Measurements from ENCODE around the gene TWNK. TPM values are rescaled to one million over a fixed set of nuclear protein-coding genes. Genes with fewer than 3 reads are reported as not detected.
A peak's percentile ranks its signal among the peaks of the same experiment; 100 is the strongest.

TWNK gene
- total RNA-seq, 1 donor from 2014 or later = 5.4 TPM

DNA sequence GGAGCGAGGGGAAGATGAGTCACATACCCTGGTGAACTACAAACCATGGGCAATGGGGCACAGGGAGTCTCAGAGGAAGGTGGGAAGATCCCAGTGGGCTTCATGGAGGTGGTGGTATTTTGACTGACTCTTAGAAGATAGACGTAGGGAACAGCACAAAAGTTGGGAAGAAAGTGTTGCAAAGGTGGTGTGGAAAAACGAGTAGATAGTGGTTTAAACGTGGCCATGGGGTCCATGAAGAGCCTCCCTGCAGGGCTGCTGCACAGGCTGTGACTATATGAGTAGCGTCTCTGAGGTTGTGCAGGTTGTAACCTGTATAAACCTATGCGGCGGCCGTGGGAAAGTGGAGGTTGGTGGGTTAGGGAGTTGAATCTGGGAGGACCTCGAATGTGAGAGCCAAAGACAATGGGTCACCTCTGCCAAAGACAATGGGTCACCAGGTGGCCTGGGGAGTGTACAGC is 26.1 kb downstream of the TWNK start:
- no peak for DNase-seq (ENCODE audit: low spot score)
- Mint-ChIP-seq H3K27me3 (ENCODE audit: low read depth) (peaks cover 5% of the 10 kb centered on the region), H3K4me3 (ENCODE audit: unreplicated experiment) (no peak overlapping the region), H3K27ac (ENCODE audit: unreplicated experiment) (peak overlapping the region; percentile 92), H3K9me3 (ENCODE audit: low read depth) (no peaks in the 10 kb centered on the region), H3K36me3 (ENCODE audit: low read depth) (no peaks in the 10 kb centered on the region), H3K4me1 (ENCODE audit: low read depth) (peaks cover 32% of the 10 kb centered on the region)
- no peak for TF ChIP-seq CTCF (IDR thresholded peaks at IDR 0.05)

DNA sequence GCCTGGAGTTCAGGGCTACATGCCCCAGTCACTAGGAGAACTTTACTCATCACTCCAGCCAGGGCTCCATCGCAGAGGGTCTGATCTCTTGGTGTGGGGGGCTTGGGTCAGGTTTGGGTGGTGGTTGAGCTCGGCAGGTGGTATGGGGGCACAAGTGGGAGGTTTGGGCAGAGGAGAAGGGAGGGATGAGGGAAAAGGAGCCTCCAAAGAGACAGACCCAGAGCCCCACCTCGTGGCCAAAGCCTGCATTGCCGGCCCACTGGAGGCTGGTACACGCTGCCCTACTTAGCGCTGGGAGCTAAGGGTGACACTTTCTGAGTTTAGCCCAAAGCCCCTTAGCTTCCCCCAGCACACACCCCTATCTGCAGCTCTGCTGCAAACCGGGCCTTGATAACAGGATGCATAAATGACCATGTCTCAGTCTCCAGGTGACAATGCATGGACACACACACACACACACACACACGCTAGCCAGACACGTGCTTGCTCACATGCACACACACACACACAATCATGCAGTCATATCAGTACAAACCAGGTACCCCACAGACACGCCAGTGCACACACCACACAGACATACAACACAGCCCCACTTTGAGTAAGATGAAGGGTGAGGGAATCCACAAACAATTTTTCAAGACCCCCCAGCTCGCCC is 27.0 kb downstream of the TWNK start:
- H3K4me3 Mint-ChIP-seq (ENCODE audit: unreplicated experiment) = no peak overlapping the region
- peaks cover 35% of the 10 kb centered on the region for H3K4me1 Mint-ChIP-seq (ENCODE audit: low read depth)
- TF ChIP-seq CTCF (IDR thresholded peaks at IDR 0.05) = peak; percentile 86
- peak overlapping the region; percentile 76 for H3K27ac Mint-ChIP-seq (ENCODE audit: unreplicated experiment)
- H3K27me3 Mint-ChIP-seq (ENCODE audit: low read depth) = peaks cover 5% of the 10 kb centered on the region
- H3K9me3 Mint-ChIP-seq (ENCODE audit: low read depth) = no peaks in the 10 kb centered on the region
- peak; percentile 85 for DNase-seq (ENCODE audit: low spot score)
- no peaks in the 10 kb centered on the region for H3K36me3 Mint-ChIP-seq (ENCODE audit: low read depth)

- TF ChIP-seq CTCF (IDR thresholded peaks at IDR 0.05) = no peak
- peak; percentile 68 for DNase-seq (ENCODE audit: low spot score)
- H3K36me3 Mint-ChIP-seq (ENCODE audit: low read depth) = no peaks in the 10 kb centered on the region
- peak overlapping the region; percentile 70 for H3K27ac Mint-ChIP-seq (ENCODE audit: unreplicated experiment)
- no peak overlapping the region for H3K4me3 Mint-ChIP-seq (ENCODE audit: unreplicated experiment)
- no peaks in the 10 kb centered on the region for H3K9me3 Mint-ChIP-seq (ENCODE audit: low read depth)
- peaks cover 5% of the 10 kb centered on the region for H3K27me3 Mint-ChIP-seq (ENCODE audit: low read depth)
- peaks cover 35% of the 10 kb centered on the region for H3K4me1 Mint-ChIP-seq (ENCODE audit: low read depth)
Measured at GRCh38 chr10:101014966-101015581, 27.7 kb downstream of the TWNK start.

DNA sequence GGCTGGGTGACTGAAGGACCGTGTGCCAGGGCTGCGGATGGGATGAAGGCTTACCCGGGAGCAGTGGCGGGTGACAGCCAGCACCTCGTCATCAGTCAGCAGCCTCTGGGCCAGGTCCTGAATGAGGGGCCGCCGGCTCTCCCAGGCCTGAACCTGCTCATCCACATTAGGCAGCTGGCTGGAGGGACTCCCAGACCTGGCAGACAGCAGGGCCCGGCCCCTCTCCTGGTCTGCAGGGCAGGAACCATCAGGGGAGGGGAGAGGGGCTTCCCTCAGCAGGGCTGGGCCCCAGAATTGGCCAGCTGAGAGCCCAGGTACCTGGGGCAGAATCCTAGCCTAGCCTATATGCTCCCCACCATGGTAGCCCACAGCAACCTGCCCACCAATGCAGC is 28.2 kb downstream of the TWNK start:
- Mint-ChIP-seq H3K27me3 (ENCODE audit: low read depth) (peaks cover 5% of the 10 kb centered on the region), H3K27ac (ENCODE audit: unreplicated experiment) (peak overlapping the region; percentile 70), H3K36me3 (ENCODE audit: low read depth) (no peaks in the 10 kb centered on the region), H3K9me3 (ENCODE audit: low read depth) (no peaks in the 10 kb centered on the region), H3K4me1 (ENCODE audit: low read depth) (peaks cover 35% of the 10 kb centered on the region), H3K4me3 (ENCODE audit: unreplicated experiment) (no peak overlapping the region)
- peak; percentile 75 for DNase-seq (ENCODE audit: low spot score)
- no peak for TF ChIP-seq CTCF (IDR thresholded peaks at IDR 0.05)

GRCh38 chr10:101016814-101017213 is 29.5 kb downstream of the TWNK start:
- DNase-seq (ENCODE audit: low spot score) = peak; percentile 68
- Mint-ChIP-seq H3K36me3 (ENCODE audit: low read depth) (no peaks in the 10 kb centered on the region), H3K4me3 (ENCODE audit: unreplicated experiment) (no peak overlapping the region), H3K27ac (ENCODE audit: unreplicated experiment) (no peak overlapping the region), H3K27me3 (ENCODE audit: low read depth) (peaks cover 5% of the 10 kb centered on the region), H3K4me1 (ENCODE audit: low read depth) (peaks cover 35% of the 10 kb centered on the region), H3K9me3 (ENCODE audit: low read depth) (no peaks in the 10 kb centered on the region)
- no peak for TF ChIP-seq CTCF (IDR thresholded peaks at IDR 0.05)

Data from chondrocyte (in vitro differentiated cells).